HUES48 (cell line): ENCODE data around the gene HCN1.
"Not testable (repeated sequence)": the region's sequence is repeated elsewhere in the genome, so short reads cannot be mapped to it uniquely, and the experiment has no call there.

ENCODE experiments used
- H3K27ac ChIP-seq: one replicate; pipeline ENCODE4 v1.7.0; 2013; ENCODE audit warnings: low read depth, low read length, inconsistent platforms
- H3K27me3 ChIP-seq: 2 replicates; pipeline ENCODE4 v1.6.1; 2013; ENCODE audit warnings: mild to moderate bottlenecking, low read length; ENCODE audit not compliant: control insufficient read depth, insufficient read depth
- H3K36me3 ChIP-seq: 2 replicates; pipeline ENCODE4 v1.6.1; 2013; ENCODE audit warnings: low read length; ENCODE audit not compliant: control insufficient read depth, insufficient read depth
- H3K4me1 ChIP-seq: 2 replicates; pipeline ENCODE4 v1.6.1; 2013; ENCODE audit warnings: mild to moderate bottlenecking, low read length; ENCODE audit not compliant: control insufficient read depth, insufficient read depth
- H3K4me3 ChIP-seq: 2 replicates; pipeline ENCODE4 v1.5.1; 2013; ENCODE audit warnings: mild to moderate bottlenecking, low read depth, low read length
- H3K9ac ChIP-seq: 2 replicates; pipeline ENCODE4 v1.6.1; 2013; ENCODE audit warnings: mild to moderate bottlenecking, low read depth, low read length, moderate library complexity
- H3K9me3 ChIP-seq: 2 replicates; pipeline ENCODE4 v1.6.1; 2013; ENCODE audit warnings: low read length; ENCODE audit not compliant: control insufficient read depth, insufficient read depth

Gene HCN1

GRCh38 chr5:45521067-45521466, 175.1 kb downstream of the HCN1 start:
- H3K4me1 ChIP-seq, result peaks cover 2% of the 10 kb centered on the region; the same call in 1 of the 2 replicates
- H3K9me3 ChIP-seq, result no peaks in the 10 kb centered on the region
- H3K36me3 ChIP-seq, result no peaks in the 10 kb centered on the region
- no peak overlapping the region for H3K27ac ChIP-seq
- H3K9ac ChIP-seq, result no peak overlapping the region
- H3K4me3 ChIP-seq, result no peak overlapping the region
- no peaks in the 10 kb centered on the region for H3K27me3 ChIP-seq

DNA sequence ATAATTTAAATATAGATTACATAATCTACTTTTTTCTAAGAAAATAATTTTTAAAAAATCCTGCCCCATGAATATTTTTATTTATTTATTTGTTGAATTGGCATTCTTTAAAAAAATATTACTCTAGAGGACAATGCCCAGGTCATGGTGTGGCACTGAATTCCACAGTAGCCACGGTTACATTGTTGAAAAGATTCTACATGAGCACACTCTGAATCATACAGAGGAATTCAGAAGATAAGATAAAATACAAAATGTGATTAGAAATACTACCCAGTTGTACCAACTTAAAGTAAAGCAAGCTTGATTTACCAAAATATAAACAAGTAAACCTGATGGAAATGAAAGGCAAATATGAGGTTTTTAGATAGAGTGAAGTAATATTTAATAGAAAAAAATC, 183.7 kb downstream of the HCN1 start:
- no peaks in the 10 kb centered on the region for H3K27me3 ChIP-seq
- no peaks in the 10 kb centered on the region for H3K9me3 ChIP-seq
- H3K9ac ChIP-seq, result no peak overlapping the region
- H3K27ac ChIP-seq, result no peak overlapping the region
- H3K36me3 ChIP-seq, result no peaks in the 10 kb centered on the region
- H3K4me3 ChIP-seq, result no peak overlapping the region
- no peaks in the 10 kb centered on the region for H3K4me1 ChIP-seq

- Histone ChIP-seq H3K27ac (no peak overlapping the region), H3K36me3 (no peaks in the 10 kb centered on the region), H3K27me3 (no peaks in the 10 kb centered on the region), H3K9ac (no peak overlapping the region), H3K9me3 (no peaks in the 10 kb centered on the region), H3K4me1 (no peaks in the 10 kb centered on the region), H3K4me3 (no peak overlapping the region)
These were observed 186.8 kb downstream of the HCN1 start for GRCh38 chr5:45509371-45509770.

GRCh38 chr5:45508135-45508534, 188.0 kb downstream of the HCN1 start:
- Histone ChIP-seq H3K27me3 (no peaks in the 10 kb centered on the region), H3K4me3 (no peak overlapping the region), H3K4me1 (no peaks in the 10 kb centered on the region), H3K36me3 (no peaks in the 10 kb centered on the region), H3K27ac (no peak overlapping the region), H3K9me3 (no peaks in the 10 kb centered on the region), H3K9ac (no peak overlapping the region)

DNA sequence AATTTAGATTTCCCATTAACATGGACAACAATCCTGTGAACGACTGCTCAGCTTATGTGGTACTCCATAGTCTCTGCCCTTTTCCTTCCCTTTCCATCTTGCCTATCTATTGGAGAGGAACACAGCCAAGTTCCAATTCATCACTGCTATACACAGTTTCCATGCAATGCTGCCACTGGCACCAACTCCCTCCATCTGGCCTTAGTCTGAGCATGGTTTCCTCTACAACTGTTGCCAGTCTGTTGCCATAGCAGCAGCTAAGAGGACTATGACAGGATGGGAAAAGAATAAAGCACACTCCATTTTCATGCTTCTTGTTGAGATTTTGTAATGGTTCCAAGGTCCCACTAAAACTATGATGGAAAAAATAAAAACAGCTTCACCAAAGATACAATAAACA, 189.0 kb downstream of the HCN1 start:
- Histone ChIP-seq H3K4me1 (no peaks in the 10 kb centered on the region), H3K4me3 (no peak overlapping the region), H3K27me3 (no peaks in the 10 kb centered on the region), H3K36me3 (no peaks in the 10 kb centered on the region), H3K9ac (no peak overlapping the region), H3K9me3 (no peaks in the 10 kb centered on the region), H3K27ac (no peak overlapping the region)

DNA sequence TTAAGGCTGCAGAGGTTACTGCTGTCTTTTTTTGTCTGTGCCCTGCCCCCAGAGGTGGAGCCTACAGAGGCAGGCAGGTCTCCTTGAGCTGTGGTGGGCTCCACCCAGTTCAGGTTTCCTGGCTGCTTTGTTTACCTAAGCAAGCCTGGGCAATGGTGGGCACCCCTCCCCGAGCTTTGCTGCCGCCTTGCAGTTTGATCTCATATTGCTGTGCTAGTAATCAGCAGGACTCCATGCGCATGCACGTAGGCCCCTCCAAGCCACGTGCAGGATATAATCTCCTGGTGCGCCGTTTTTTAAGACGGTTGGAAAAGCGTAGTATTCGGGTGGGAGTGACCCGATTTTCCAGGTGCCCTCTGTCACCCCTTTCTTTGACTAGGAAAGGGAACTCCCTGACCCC, 197.2 kb downstream of the HCN1 start:
- not testable (repeated sequence) for H3K9me3 ChIP-seq, H3K4me1 ChIP-seq, H3K36me3 ChIP-seq, H3K4me3 ChIP-seq, H3K9ac ChIP-seq, H3K27ac ChIP-seq, H3K27me3 ChIP-seq

DNA sequence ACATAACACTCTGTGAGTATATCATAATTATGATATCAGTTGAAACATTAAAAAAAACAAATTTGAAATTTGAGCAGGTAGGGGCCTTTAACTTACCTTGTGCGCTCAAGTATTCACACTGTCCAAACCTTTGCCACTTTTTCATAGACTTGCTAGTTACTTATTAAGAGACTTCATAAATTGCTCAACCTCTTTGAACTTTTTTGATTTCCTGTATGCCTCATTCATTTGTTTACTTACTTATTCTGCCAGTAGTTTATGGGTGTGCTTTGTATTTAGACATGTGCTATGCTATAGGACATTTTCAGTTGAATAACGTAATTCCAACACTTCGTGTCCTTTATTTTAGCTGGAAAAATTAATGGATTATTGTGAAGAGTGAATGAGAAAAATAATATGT, 204.8 kb downstream of the HCN1 start:
- Histone ChIP-seq H3K9ac (no peak overlapping the region), H3K27ac (no peak overlapping the region), H3K4me1 (no peaks in the 10 kb centered on the region), H3K27me3 (no peaks in the 10 kb centered on the region), H3K36me3 (no peaks in the 10 kb centered on the region), H3K4me3 (no peak overlapping the region), H3K9me3 (no peaks in the 10 kb centered on the region)

DNA sequence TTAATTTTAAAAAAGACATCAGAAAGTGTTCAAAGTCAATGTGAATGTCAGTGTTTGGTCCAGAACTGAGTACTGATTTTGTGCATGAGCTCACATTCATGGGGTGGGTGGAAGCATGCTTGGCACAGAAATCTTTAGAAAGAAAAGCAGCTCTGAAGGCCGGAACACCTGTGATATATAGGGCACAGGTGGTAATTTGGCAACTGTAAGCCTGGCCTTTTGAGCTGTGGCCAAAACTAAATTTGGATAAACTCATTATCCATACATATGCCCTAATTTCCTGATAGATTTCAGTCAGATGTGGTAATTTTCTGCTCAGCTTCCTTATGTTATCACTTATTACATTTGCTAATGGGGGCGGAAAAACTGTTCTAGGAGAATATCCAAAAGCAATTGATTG, 211.4 kb downstream of the HCN1 start:
- Histone ChIP-seq H3K27ac (no peak overlapping the region), H3K9me3 (no peaks in the 10 kb centered on the region), H3K27me3 (no peaks in the 10 kb centered on the region), H3K9ac (no peak overlapping the region), H3K4me3 (no peak overlapping the region), H3K4me1 (no peaks in the 10 kb centered on the region), H3K36me3 (no peaks in the 10 kb centered on the region)

- no peak overlapping the region for H3K4me3 ChIP-seq
- no peak overlapping the region for H3K27ac ChIP-seq
- H3K27me3 ChIP-seq, result no peaks in the 10 kb centered on the region
- H3K4me1 ChIP-seq, result peaks cover 5% of the 10 kb centered on the region
- no peaks in the 10 kb centered on the region for H3K36me3 ChIP-seq
- no peaks in the 10 kb centered on the region for H3K9me3 ChIP-seq
- no peak overlapping the region for H3K9ac ChIP-seq
These were observed 242.1 kb downstream of the HCN1 start for GRCh38 chr5:45454114-45454513.

DNA sequence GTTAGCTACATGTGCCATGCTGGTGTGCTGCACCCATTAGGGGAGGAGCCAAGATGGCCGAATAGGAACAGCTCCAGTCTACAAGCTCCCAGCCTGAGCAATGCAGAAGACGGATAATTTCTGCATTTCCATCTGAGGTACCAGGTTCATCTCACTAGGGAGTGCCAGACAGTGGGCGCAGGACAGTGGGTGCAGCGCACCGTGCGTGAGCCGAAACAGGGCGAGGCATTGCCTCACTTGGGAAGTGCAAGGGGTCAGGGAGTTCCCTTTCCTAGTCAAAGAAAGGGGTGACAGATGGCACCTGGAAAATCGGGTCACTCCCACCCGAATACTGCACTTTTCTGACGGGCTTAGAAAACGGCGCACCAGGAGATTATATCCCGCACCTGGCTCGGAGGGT, 251.3 kb downstream of the HCN1 start:
- not testable (repeated sequence) for H3K36me3 ChIP-seq, H3K9ac ChIP-seq, H3K27ac ChIP-seq, H3K27me3 ChIP-seq, H3K4me1 ChIP-seq, H3K4me3 ChIP-seq
- H3K9me3 ChIP-seq, result peaks cover 12% of the 10 kb centered on the region

- no peak overlapping the region for H3K27ac ChIP-seq
- H3K9ac ChIP-seq, result no peak overlapping the region
- no peaks in the 10 kb centered on the region for H3K27me3 ChIP-seq
- H3K9me3 ChIP-seq, result peaks cover 12% of the 10 kb centered on the region
- no peaks in the 10 kb centered on the region for H3K36me3 ChIP-seq
- H3K4me3 ChIP-seq, result no peak overlapping the region
- no peaks in the 10 kb centered on the region for H3K4me1 ChIP-seq
These were observed 255.7 kb downstream of the HCN1 start for GRCh38 chr5:45440466-45440865.

DNA sequence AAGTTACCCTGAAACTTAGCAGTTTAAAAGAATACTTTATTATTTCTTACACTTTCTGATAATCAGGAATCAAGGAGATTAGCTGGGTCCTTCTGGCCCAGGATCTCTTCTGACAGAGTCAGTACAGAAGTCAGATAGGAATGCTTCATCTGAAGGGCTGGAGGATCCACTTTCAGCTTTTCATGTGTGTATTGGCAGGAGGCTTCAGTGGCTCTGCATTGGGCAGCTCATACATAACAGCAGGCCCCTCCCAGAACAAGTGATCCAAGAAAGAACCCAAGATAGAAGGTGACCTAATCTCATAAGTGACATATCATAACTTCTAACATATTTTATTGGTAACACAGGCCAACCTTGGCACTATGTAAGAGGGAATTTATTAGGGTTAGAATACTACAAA, 258.4 kb downstream of the HCN1 start:
- H3K36me3 ChIP-seq, result no peaks in the 10 kb centered on the region
- H3K9me3 ChIP-seq, result no peaks in the 10 kb centered on the region
- H3K27me3 ChIP-seq, result no peaks in the 10 kb centered on the region
- no peak overlapping the region for H3K27ac ChIP-seq
- H3K9ac ChIP-seq, result no peak overlapping the region
- no peak overlapping the region for H3K4me3 ChIP-seq
- H3K4me1 ChIP-seq, result no peaks in the 10 kb centered on the region
